Left cardiac atrium (tissue), 4 donors: ENCODE data around the gene DHX57. TPM values are rescaled to one million over a fixed set of nuclear protein-coding genes. Genes with fewer than 3 reads are reported as not detected.
"Not testable (repeated sequence)": the region's sequence is repeated elsewhere in the genome, so short reads cannot be mapped to it uniquely, and the experiment has no call there.

Experiments used
- ATAC-seq, 2 donors: fragments of 200-7000 bp; cut with Tn5 transposase; one replicate each; pipeline ENCODE4 v1.9.1; 2020; ENCODE audit warnings: mild to moderate bottlenecking in 2 of 2, moderate library complexity in 2 of 2
- DNase-seq: peaks from one replicate; pipeline ENCODE4 v3.0.0-alpha.2; 2020
- intact Hi-C, 2 donors: fragments of 100-400 bp; cut with DNase I; formaldehyde crosslinking; loops; one replicate each; pipeline versions ENCODE4 v1.14.1 to v1.15.1; 2022 to 2023
- total RNA-seq, 2 donors: library from RNA; stranded (reverse); fragmentation: NEBNext Ultra II Directional; extraction: Animal tissue kit (Norgen Biotek cat#: 25700); gene quantifications; one replicate each; pipeline ENCODE4 v1.2.1, GENCODE V29; 2021
- donor health status: DM: no; HTN: yes; CAD: no.
- donor health status: DM: no; HTN: yes; CAD: no; lungs with severe emphysema.
- donor health status: DM: yes; HTN: yes; CAD: no.
- donor health status: Dilated cardiomyopathy.

DHX57 gene
- total RNA-seq, 2 donors from 2014 or later = 6.7 to 9.2 TPM

- intact Hi-C loops = no loop called here
- no peak for ATAC-seq
- no peak for DNase-seq
Observed at GRCh38 chr2:38806733-38807059, 69.0 kb downstream of the DHX57 start.

GRCh38 chr2:38806015-38806732 is 69.6 kb downstream of the DHX57 start:
- intact Hi-C loops = no loop called here

GRCh38 chr2:38797953-38798352 is 77.8 kb downstream of the DHX57 start:
- no peak for ATAC-seq
- intact Hi-C loops = no loop called here
- DNase-seq = no peak

More at GRCh38 chr2:38806015-38806732, 69.6 kb downstream of the DHX57 start:
- no peak for ATAC-seq
- DNase-seq = no peak

GRCh38 chr2:38797250-38797676 is 78.5 kb downstream of the DHX57 start:
- DNase-seq (no peak), ATAC-seq (no peak)
- intact Hi-C loops = no loop called here

- ATAC-seq, intact Hi-C loops, DNase-seq: not testable (repeated sequence)
Observed at GRCh38 chr2:38795016-38795415, 80.7 kb downstream of the DHX57 start.

- intact Hi-C loops = no loop called here
- DNase-seq = no peak
- no peak for ATAC-seq
Observed at GRCh38 chr2:38794235-38794946, 81.3 kb downstream of the DHX57 start.

GRCh38 chr2:38793511-38793910 is 82.2 kb downstream of the DHX57 start:
- DNase-seq (no peak), ATAC-seq (no peak)
- intact Hi-C loops = no loop called here

GRCh38 chr2:38792751-38793150 is 83.0 kb downstream of the DHX57 start:
- intact Hi-C loops = no loop called here
- DNase-seq (no peak), ATAC-seq (no peak)

GRCh38 chr2:38792321-38792720 is 83.4 kb downstream of the DHX57 start:
- intact Hi-C loops, ATAC-seq, DNase-seq: not testable (repeated sequence)

GRCh38 chr2:38791744-38792143 is 84.0 kb downstream of the DHX57 start:
- intact Hi-C loops = no loop called here
- no peak for ATAC-seq

GRCh38 chr2:38789691-38790090 is 86.0 kb downstream of the DHX57 start:
- no peak for DNase-seq
- intact Hi-C loops = no loop called here
- no peak for ATAC-seq

More at GRCh38 chr2:38791744-38792143, 84.0 kb downstream of the DHX57 start:
- DNase-seq = no peak

GRCh38 chr2:38788306-38788705 is 87.4 kb downstream of the DHX57 start:
- ATAC-seq = no peak
- intact Hi-C loops = no loop called here
- no peak for DNase-seq

GRCh38 chr2:38783586-38783985 is 92.1 kb downstream of the DHX57 start:
- no peak for ATAC-seq
- intact Hi-C loops = no loop called here
- no peak for DNase-seq

- ATAC-seq = no peak
- DNase-seq = no peak
- intact Hi-C loops = no loop called here
Observed at GRCh38 chr2:38778687-38779082, 97.0 kb downstream of the DHX57 start.

GRCh38 chr2:38776531-38776930 is 99.2 kb downstream of the DHX57 start:
- DNase-seq (no peak), ATAC-seq (no peak)
- intact Hi-C loops = no loop called here

- DNase-seq (no peak), ATAC-seq (no peak)
- intact Hi-C loops = no loop called here
Observed at GRCh38 chr2:38775921-38776225, 99.9 kb downstream of the DHX57 start.

- DNase-seq = no peak
- no peak for ATAC-seq
- intact Hi-C loops = no loop called here
Observed at GRCh38 chr2:38775097-38775920, 100.4 kb downstream of the DHX57 start.

GRCh38 chr2:38771632-38772031 is 104.1 kb downstream of the DHX57 start:
- no peak for DNase-seq
- ATAC-seq = no peak
- intact Hi-C loops = no loop called here

- no peak for DNase-seq
- no peak for ATAC-seq
- intact Hi-C loops = no loop called here
Observed at GRCh38 chr2:38765551-38765950, 110.2 kb downstream of the DHX57 start.

- DNase-seq = no peak
- ATAC-seq = peak in 1 of 2 donors; percentile 64
- intact Hi-C loops = no loop called here
Observed at GRCh38 chr2:38765149-38765548, 110.6 kb downstream of the DHX57 start.
